Nucleus accumbens (tissue), 56 donors: ENCODE data around the gene ZNF821.
"Not testable (repeated sequence)": the region's sequence is repeated elsewhere in the genome, so short reads cannot be mapped to it uniquely, and the experiment has no call there.

Experiments
- DNase-seq, 56 donors: peaks; one replicate each; lab custom pipeline; 2025; lab: John Stamatoyannopoulos, UW

The ZNF821 gene, protein sequence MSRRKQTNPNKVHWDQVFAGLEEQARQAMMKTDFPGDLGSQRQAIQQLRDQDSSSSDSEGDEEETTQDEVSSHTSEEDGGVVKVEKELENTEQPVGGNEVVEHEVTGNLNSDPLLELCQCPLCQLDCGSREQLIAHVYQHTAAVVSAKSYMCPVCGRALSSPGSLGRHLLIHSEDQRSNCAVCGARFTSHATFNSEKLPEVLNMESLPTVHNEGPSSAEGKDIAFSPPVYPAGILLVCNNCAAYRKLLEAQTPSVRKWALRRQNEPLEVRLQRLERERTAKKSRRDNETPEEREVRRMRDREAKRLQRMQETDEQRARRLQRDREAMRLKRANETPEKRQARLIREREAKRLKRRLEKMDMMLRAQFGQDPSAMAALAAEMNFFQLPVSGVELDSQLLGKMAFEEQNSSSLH

DNA sequence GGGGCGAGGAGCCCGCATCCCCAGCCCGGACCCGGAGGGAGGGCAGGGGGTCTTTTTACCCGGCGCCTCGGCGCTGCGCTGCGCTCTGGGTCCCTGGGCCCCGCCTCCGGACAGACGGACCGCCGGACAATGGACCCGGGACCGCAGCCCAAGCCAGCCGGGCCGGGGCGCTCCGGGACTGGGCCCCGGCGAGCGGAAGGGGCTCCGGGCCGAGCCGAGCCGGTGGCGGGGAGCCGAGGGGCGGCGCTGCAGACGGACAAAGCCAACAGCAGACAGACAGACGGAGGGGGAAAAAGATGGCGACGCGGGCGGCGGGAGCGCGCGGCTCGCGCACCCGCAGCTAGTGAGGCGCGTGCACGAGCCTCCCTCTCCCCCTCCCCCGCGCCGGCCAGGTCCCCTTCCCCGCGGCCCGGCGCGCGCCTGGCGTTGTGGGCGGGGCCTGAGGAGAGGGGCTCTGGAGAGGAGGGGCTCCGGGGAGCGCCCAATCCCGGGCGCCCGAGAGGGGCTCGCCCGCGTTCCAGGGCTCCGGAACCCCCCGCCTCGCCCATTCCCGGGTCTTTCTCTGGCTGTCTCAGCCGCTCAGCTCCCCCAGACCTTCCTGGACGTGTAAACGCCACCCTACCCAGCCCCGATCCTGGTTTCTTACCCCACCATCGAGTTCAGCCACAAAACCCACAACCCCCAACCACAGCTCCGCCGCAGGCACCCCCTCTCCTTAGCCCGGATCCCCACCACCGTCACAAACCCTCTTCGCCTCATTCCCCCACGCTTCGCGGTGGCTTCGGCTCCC lies at the start of gene ZNF821:
ZNF821 (minus strand) TSS at position 334 of the 790 bp plus-strand sequence. CDS start 4,236 bp downstream, outside the sequence.
- peak in 53 of 56 donors; percentile 12 to 88 (median 64) for DNase-seq

DNA sequence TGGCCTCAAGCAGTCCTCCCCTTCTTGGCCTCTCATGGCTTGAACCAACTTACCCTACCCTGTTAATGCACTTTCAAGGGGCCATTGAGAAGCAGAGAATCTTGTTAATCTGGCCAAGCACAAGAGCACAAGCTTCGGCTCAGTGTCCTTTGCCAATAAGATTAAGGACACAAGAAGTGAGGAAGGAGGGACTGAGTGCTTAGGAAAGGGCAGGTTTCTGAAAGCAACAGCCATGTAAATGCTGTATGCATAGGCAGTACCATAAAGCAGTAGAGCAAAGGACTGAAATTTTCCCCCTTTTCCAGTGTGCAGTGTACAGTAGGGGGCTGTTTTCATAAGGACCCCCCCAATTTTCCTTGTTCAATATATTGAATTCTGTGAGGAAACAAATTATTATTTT lies 49.0 kb upstream of the ZNF821 start:
- DNase-seq: no peak

DNA sequence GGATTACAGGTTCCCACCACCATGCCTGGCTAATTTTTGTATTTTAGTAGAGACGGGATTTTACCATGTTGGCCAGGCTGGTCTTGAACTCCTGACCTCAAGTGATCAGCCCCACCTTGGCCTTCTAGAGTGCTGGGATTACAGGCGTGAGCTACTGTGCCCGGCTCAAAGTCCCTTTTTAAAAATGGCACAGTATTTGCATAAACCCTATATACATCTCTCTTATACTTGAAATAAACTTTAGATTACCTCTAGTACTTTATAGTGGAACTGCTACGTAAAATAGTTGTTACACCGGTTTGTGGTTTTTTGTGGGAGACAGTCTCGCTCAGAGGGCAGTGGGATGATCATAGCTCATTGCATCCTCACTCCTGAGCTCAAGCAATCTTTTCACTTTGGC lies 47.6 kb upstream of the ZNF821 start:
- DNase-seq: no peak

GRCh38 chr16:71931001-71931400 lies 47.0 kb upstream of the ZNF821 start:
- DNase-seq: no peak

DNA sequence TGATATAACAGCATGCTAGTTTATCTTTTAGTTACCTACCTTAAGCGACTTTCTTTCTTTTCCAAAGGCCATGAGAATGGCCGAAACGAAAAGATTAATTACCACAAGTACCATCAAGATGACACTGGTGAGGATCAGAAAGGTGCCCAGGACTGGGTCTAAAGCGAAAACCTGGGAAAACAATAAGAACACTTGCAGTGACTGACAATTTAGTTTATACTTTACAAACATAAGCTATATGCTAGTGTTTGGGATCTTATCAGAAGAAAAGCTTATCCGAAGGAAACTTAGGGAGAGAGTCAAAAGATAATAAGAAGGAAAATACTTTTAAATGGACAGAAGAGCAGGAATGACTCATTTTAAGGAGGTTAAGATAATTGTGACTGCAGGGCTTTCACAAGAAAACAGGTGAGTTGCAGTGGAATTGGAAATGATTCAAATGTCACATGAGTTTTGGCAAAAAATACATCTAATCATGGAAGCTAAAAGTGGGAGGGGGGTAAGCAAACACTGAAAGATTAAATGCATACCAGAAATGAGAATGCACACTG lies 46.1 kb upstream of the ZNF821 start:
- no peak for DNase-seq

DNA sequence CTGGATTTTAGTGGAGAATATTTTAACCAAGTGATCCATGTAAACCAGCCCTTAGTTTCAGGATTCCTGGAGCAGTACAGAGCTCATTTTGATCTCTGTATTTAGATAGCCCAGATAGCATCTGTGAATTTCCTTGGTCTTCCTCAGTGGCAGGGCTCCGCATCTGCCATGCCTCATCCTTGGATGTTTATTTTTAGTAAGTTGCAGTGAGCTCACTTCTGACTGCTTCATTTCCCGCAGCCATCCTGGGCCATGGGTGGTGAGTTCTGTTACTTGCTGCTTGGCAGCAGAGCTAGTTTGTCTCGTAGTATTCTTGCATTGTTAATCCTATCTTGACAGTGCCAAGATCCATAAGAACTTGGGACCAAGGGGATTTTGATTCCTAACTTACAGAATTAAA lies 45.1 kb upstream of the ZNF821 start:
- peak in 14 of 56 donors; percentile 1 to 36 (median 10) for DNase-seq

DNA sequence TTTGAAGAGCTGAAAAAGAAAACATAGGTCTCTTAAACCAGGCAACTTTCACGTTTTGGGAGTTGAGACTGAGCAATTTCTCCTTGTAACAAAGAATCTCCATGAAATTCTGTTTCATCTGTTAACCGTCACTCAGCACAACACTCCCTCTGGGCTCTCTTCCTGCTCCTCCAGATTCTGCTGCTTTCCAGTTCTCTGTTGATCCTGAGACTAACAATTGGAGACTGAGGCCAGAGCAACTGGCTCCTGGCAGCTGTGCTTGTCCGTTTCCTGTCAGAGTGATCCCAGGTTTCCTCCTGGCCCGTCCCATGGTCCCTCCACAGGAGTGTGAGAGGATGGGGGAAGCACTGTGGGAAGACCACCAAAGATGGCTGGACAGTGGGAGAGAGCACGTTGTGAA lies 43.8 kb upstream of the ZNF821 start:
- DNase-seq: no peak

DNA sequence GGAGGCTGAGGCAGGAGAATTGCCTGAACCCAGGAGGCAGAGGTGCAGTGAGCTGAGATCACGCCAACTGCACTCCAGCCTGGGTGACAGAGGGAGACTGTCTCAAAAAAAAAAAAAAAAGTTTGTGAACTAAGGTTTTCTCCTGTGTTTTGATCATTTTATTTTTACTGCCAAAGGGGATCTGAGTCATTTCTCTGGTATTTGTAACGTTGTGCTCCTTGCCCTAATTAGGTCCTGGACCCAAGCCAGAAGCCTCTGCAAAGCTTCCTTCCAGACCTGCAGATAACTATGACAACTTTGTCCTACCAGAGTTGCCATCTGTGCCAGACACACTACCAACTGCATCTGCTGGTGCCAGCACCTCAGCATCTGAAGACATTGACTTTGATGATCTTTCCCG lies 43.4 kb upstream of the ZNF821 start:
- peak in 15 of 56 donors; percentile 3 to 43 (median 15) for DNase-seq

GRCh38 chr16:71924710-71925109 lies 40.7 kb upstream of the ZNF821 start:
- no peak for DNase-seq

DNA sequence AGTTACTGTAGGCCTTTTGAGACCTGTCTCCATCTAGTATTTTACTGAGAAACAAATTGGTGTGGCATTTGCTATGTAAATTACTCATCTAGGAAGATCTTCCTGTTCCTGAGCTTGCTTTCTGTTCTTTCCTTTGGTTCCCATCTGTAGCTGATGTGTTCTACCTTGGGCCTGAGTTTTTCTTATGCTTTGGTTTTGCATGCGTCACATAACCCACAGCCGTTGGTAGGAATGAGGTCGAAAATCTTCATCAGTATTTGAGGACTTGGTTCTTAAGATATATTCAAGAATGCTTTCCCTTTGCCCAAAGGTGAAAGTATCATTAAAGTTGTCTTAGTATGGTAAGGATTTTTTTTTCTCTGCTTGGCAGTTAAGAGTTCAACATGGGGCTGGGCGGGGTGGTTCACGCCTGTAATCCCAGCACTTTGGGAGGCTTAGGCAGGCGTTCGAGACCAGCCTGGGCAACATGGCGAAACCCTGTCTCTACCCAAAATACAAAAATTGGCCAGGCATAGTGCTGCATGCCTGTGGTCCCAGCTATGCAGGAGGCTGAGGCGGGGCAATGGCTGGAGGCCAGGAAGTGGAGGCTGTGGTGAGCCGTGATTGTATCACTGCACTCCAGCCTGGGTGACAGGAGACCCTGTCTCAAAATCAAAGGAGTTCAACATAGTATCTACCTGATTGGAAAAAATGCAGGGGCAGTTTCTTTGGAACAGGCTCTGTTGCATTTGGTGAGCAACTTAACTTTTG lies 40.1 kb upstream of the ZNF821 start:
- DNase-seq: no peak

DNA sequence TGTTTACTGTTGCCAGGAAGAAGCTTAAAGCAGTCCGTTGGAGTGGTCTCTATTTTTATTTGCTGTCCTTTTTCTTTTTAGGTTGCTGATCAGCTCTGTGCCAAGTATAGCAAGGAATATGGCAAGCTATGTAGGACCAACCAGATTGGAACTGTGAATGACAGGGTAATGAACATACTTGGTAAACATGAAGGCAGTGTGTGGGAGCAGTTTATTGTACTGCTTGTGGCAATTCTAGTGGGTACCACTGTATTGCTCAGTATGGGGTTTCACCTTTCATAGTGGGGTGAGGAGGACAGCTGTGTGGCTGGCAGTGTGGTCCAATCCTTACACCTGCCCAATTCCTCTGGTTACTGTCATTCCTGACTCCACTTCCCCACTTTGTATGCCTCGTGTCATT lies 36.7 kb upstream of the ZNF821 start:
- no peak for DNase-seq

- no peak for DNase-seq
Measured at GRCh38 chr16:71919035-71919434, 35.1 kb upstream of the ZNF821 start.

DNA sequence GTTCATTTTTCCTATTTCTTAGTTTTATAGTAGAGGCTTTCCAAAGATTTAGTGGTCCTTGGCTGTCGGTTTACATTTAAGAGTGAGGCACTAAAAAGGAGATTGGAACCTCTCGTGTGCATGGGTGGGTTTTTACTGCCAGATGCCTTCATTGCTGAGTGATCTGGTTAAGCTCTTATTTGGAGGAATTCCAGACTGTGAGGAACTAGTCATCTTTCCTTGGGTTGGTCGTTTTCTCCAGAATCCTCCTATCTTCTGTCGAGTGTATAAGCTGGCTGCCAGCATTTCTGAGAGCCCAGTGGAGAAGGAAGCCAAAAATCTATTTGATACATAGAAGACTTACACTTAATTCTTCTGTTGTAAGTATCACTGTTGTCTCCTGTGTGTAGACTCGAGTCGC lies 33.9 kb upstream of the ZNF821 start:
- no peak for DNase-seq

DNA sequence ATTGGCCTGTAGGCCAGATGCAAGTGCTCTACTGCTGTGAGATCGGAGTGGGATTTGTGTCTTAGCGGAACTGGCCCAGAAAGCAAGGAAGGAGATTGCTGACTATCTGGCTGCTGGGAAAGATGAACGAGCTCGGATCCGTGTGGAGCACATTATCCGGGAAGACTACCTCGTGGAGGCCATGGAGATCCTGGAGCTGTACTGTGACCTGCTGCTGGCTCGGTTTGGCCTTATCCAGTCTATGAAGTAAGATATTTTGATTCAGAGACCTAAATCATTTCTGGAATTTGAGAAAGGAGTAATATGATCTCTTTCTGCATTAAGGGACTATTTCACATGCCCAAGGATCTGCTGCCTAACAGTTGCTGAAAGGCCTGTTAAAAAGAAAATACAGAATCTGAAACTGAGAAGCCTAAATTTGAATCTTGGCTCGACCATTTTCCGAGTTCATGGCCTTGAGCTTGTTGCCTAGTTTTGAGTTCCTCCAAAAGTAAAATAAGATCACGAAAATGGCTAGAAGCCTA lies 32.5 kb upstream of the ZNF821 start:
- DNase-seq: no peak

DNA sequence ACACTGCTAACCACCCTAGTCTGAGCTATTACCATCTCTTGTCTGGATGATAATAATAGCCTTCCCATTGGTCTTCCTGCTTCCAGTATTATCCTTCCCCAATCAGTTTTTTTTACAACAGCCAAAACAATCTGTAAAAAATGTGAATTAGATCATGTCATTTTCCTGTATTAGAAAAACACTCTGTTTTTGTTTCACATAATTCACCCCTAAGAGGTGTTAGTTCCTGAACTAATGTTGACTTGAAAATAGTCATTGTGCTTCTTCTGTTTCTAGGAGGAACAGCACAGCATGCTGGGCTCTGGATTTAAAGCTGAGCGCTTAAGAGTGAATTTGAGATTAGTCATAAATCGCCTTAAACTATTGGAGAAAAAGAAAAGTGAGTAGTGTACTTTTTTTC lies 31.4 kb upstream of the ZNF821 start:
- no peak for DNase-seq

- no peak for DNase-seq
Measured at GRCh38 chr16:71914802-71915201, 30.8 kb upstream of the ZNF821 start.

DNA sequence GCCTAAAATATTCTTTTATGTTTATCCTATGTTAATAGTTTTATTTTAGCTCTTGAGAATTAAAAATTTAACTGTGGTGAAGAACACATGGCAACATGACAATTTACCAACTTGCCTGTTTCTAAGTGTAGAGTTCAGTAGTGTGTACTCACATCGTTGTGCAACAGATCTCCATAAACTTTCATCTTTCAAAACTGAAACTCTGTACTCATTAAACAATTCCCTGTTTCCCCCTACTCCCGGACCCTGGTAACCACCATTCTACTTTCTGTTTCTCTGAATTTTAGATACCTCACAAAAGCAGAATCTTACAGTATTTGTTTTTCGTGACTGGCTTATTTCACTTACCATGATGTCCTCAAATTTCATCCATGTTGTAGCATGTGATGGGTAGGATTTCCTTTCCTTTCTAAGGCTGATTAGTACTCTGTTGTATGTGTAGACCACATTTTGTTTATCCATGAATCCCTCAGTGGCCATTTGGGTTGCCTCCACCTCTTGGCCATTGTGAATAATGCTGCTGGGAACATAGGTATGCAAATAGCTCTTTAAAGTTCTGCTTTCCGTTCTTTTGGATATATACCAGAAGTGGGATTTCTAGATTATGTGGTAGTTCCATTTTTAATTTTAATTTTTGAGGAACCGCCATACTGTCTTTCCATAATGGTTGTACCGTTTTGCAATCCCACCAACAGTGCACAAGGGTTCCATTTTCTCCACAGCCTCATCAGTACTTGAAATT lies 28.7 kb upstream of the ZNF821 start:
- no peak for DNase-seq

GRCh38 chr16:71911121-71911520 lies 27.1 kb upstream of the ZNF821 start:
- no peak for DNase-seq

DNA sequence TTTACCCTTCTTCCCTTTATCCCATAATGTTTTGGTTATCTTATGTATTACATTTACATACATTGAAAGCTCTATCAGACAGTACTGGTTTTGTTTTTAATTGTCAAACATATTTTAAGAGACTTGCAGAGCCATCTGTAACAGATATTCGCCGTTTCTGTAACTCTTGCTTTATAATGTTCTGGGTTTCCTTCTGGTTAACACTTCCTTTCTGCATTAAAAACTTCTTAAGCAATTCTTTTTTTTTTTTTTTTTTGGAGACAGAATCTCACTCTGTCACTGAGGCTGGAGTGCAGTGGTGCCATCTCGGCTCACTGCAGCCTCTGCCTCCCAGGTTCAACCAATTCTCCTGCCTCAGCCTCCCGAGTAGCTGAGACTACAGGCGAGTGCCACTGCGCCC lies 21.8 kb upstream of the ZNF821 start:
- not testable (repeated sequence) for DNase-seq

DNA sequence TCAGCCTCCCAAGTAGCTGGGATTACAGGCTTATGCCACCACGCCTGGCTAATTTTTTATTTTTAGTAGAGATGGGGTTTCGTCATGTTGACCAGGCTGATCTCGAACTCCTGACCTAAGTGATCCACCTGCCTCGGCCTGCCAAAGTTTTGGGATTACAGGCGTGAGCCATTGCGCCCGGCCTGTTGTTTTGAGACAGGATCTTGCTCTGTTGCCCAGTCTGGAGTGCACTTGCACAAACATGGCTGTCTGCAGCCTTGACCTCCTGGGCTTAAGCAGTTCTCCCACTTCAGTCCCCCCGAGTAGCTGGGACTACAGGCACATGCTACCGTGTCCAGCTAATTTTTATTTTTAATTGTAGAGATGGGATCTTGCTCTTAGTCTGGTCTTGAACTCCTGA lies 20.3 kb upstream of the ZNF821 start:
- no peak for DNase-seq
